Endodermal cell (in vitro differentiated cells): Measurements from ENCODE around the gene CCDC196. TPM values are rescaled to one million over a fixed set of nuclear protein-coding genes. Genes with fewer than 3 reads are reported as not detected.
A peak's percentile ranks its signal among the peaks of the same experiment; 100 is the strongest.

Source experiments
- DNase-seq: peaks from one replicate; pipeline ENCODE4 v3.0.0-alpha.2; 2017
- H3K27ac ChIP-seq: 2 replicates; pipeline ENCODE4 v1.5.1; 2013; ENCODE audit warnings: mild to moderate bottlenecking, low read depth, low read length, moderate library complexity
- H3K27me3 ChIP-seq: 2 replicates; pipeline ENCODE4 v1.6.1; 2013; ENCODE audit warnings: mild to moderate bottlenecking, low read length, moderate library complexity; ENCODE audit not compliant: insufficient read depth, control insufficient read depth, poor library complexity, severe bottlenecking
- H3K36me3 ChIP-seq: 2 replicates; pipeline ENCODE4 v1.7.0; 2013; ENCODE audit warnings: mild to moderate bottlenecking, low read length, moderate library complexity; ENCODE audit not compliant: control insufficient read depth, insufficient read depth
- H3K4me1 ChIP-seq: one replicate; pipeline ENCODE4 v1.7.0; 2013; ENCODE audit warnings: low read length; ENCODE audit not compliant: control insufficient read depth, insufficient read depth
- H3K4me3 ChIP-seq: 2 replicates; pipeline ENCODE4 v1.5.1; 2013; ENCODE audit warnings: mild to moderate bottlenecking, low read length, moderate library complexity
- H3K9ac ChIP-seq: 2 replicates; pipeline ENCODE4 v1.6.1; 2013; ENCODE audit warnings: mild to moderate bottlenecking, low read length, moderate library complexity; ENCODE audit not compliant: poor library complexity, severe bottlenecking; ENCODE audit errors: extremely low read depth
- H3K9me3 ChIP-seq: 2 replicates; pipeline ENCODE4 v1.6.1; 2013; ENCODE audit warnings: mild to moderate bottlenecking, low read length, moderate library complexity; ENCODE audit not compliant: control insufficient read depth
- H3K27ac Mint-ChIP-seq: 2 replicates; pipeline ENCODE4 v1.8.0; 2020; ENCODE audit warnings: mixed read lengths
- H3K27me3 Mint-ChIP-seq: 2 replicates; pipeline ENCODE4 v1.8.0; 2021; ENCODE audit warnings: mild to moderate bottlenecking, mixed read lengths; ENCODE audit not compliant: insufficient read depth
- H3K36me3 Mint-ChIP-seq: 2 replicates; pipeline ENCODE4 v1.8.0; 2020; ENCODE audit warnings: low read depth, mixed read lengths
- H3K4me1 Mint-ChIP-seq: 2 replicates; pipeline ENCODE4 v1.8.0; 2020; ENCODE audit warnings: mixed read lengths
- H3K4me3 Mint-ChIP-seq: 2 replicates; pipeline ENCODE4 v1.8.0; 2020; ENCODE audit warnings: mild to moderate bottlenecking, moderate library complexity, mixed read lengths
- H3K9me3 Mint-ChIP-seq: 2 replicates; pipeline ENCODE4 v1.8.0; 2020; ENCODE audit warnings: mild to moderate bottlenecking, mixed read lengths
- CTCF ChIP-seq: fragments of 200-600 bp; sonication (generic); conservative IDR thresholded peaks from 2 replicates; pipeline ENCODE4 v1.5.0; 2021; ENCODE audit warnings: antibody characterized with exemption, mild to moderate bottlenecking
- WGBS, 2 experiments: methylation state at CpG; one replicate each; pipeline versions ENCODE4 v1.1.5 to v1.1.7; 2013; ENCODE audit warnings: missing lambda C conversion rate in 2 of 2, mixed read lengths in 1 of 2; ENCODE audit not compliant: insufficient coverage in 1 of 2, insufficient read length in 1 of 2; 5-methylcytosine and 5-hydroxymethylcytosine counted together
- total RNA-seq, 2 donors: library from RNA; stranded (reverse); fragmentation: NEBNext Ultra II Directional in 1 of 2; extraction: Animal tissue kit (Norgen Biotek cat#: 25700) in 1 of 2; gene quantifications; 2 replicates in 1 of 2; 3 replicates in 1 of 2; pipeline ENCODE4 v1.2.1, GENCODE V29; 2021

CCDC196 gene
- total RNA-seq, 2 donors from 2014 or later, result not detected

- no peaks in the 10 kb centered on the region for H3K27me3 ChIP-seq
- WGBS, 2 experiments, result 100% methylated on average over 1 to 2 of the region's 2 CpGs
- H3K9ac ChIP-seq, result no peak overlapping the region
- no peak for TF ChIP-seq CTCF
- H3K36me3 ChIP-seq, result no peaks in the 10 kb centered on the region
- DNase-seq, result no peak
- H3K27me3 Mint-ChIP-seq, result no peaks in the 10 kb centered on the region
- no peak overlapping the region for H3K4me3 Mint-ChIP-seq
- no peak overlapping the region for H3K27ac ChIP-seq
- peaks cover 7% of the 10 kb centered on the region for H3K36me3 Mint-ChIP-seq
- no peaks in the 10 kb centered on the region for H3K4me1 Mint-ChIP-seq
- H3K4me3 ChIP-seq, result peak overlapping the region; percentile 62
- H3K9me3 ChIP-seq, result peaks cover 52% of the 10 kb centered on the region
- H3K9me3 Mint-ChIP-seq, result peaks cover 56% of the 10 kb centered on the region
- H3K4me1 ChIP-seq, result no peaks in the 10 kb centered on the region
- no peak overlapping the region for H3K27ac Mint-ChIP-seq
Observed at GRCh38 chr14:66473223-66473622, 12.9 kb upstream of the CCDC196 start.

- Mint-ChIP-seq H3K9me3 (peaks cover 25% of the 10 kb centered on the region), H3K27ac (no peak overlapping the region), H3K4me1 (no peaks in the 10 kb centered on the region), H3K36me3 (peaks cover 2% of the 10 kb centered on the region), H3K4me3 (no peak overlapping the region), H3K27me3 (no peaks in the 10 kb centered on the region)
- peaks cover 19% of the 10 kb centered on the region for H3K9me3 ChIP-seq
- no peak overlapping the region for H3K27ac ChIP-seq
- H3K27me3 ChIP-seq, result no peaks in the 10 kb centered on the region
- no peak overlapping the region for H3K4me3 ChIP-seq
- H3K36me3 ChIP-seq, result no peaks in the 10 kb centered on the region
- peak; percentile 14 for TF ChIP-seq CTCF
- no peak overlapping the region for H3K9ac ChIP-seq
- 89 to 100% methylated on average over 1 of the region's 1 CpG for WGBS, 2 experiments
- no peaks in the 10 kb centered on the region for H3K4me1 ChIP-seq
- no peak for DNase-seq
Observed at GRCh38 chr14:66476964-66477363, 9.2 kb upstream of the CCDC196 start.

- no peak for DNase-seq
- Histone ChIP-seq H3K27ac (no peak overlapping the region), H3K9ac (no peak overlapping the region), H3K27me3 (no peaks in the 10 kb centered on the region), H3K4me3 (no peak overlapping the region), H3K4me1 (no peaks in the 10 kb centered on the region), H3K36me3 (no peaks in the 10 kb centered on the region), H3K9me3 (peaks cover 13% of the 10 kb centered on the region)
- Mint-ChIP-seq H3K27me3 (no peaks in the 10 kb centered on the region), H3K27ac (no peak overlapping the region), H3K9me3 (peaks cover 19% of the 10 kb centered on the region), H3K4me1 (no peaks in the 10 kb centered on the region), H3K36me3 (no peaks in the 10 kb centered on the region), H3K4me3 (no peak overlapping the region)
- TF ChIP-seq CTCF, result no peak
Observed at GRCh38 chr14:66477567-66477966, 8.6 kb upstream of the CCDC196 start.
